Panc1 (cell line): ENCODE data around the gene BANF2.

Experiments
- CTCF ChIP-seq: fragments of 450-650 bp; IDR thresholded peaks from 2 replicates; pipeline ENCODE4 v1.5.1; 2017; ENCODE audit warnings: mild to moderate bottlenecking
- POLR2AphosphoS5 ChIP-seq: IDR thresholded peaks from 2 replicates; pipeline ENCODE4 v1.6.1; 2012; ENCODE audit warnings: mild to moderate bottlenecking, low read depth, low read length, moderate library complexity
- REST ChIP-seq, 2 experiments: IDR thresholded peaks; 2 replicates each; pipeline ENCODE4 v1.6.1; 2011 to 2012; ENCODE audit warnings: low read depth in 2 of 2, control low read depth in 1 of 2, low read length in 1 of 2, mild to moderate bottlenecking in 1 of 2, moderate library complexity in 1 of 2; ENCODE audit not compliant: insufficient read depth in 1 of 2
- SIN3A ChIP-seq: IDR thresholded peaks from 2 replicates; pipeline ENCODE4 v1.6.1; 2012; ENCODE audit warnings: low read depth, mild to moderate bottlenecking, low read length, moderate library complexity, borderline replicate concordance; ENCODE audit not compliant: insufficient read depth
- TCF7L2 ChIP-seq: IDR thresholded peaks from 2 replicates; pipeline ENCODE4 v1.6.1; 2011; ENCODE audit warnings: mild to moderate bottlenecking, low read depth, low read length, inconsistent platforms

DNA sequence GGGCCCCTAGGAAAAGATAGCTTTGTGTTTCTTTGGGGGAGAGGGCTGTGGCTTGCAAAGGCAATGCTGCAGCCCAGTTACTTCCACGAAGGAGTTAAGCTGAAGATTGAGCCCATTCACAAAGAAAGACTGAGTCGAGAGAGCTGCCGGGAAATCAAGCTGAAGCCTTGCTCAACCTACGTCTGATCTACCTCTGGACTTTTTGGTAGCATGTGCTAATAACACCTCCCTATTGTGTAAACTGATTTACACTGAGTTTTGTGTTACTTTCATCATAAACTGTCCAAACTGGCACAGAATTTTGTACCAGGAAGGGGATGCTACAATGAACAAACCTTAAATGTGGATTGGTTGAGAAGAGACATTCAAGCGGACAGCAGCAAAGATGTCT lies 23.5 kb downstream of the BANF2 start:
- TF ChIP-seq CTCF: no peak
- no peak for TF ChIP-seq REST (IDR thresholded peaks at IDR 0.05; ENCODE audit: insufficient read depth in 1 of 2, low read depth in 2 of 2, low read length in 1 of 2)
- no peak for TF ChIP-seq TCF7L2
- no peak for TF ChIP-seq SIN3A
- no peak for TF ChIP-seq POLR2AphosphoS5
